ENCODE results near the gene CGB1.
"Not testable (repeated sequence)": the region's sequence is repeated elsewhere in the genome, so short reads cannot be mapped to it uniquely, and the experiment has no call there.

The CGB1 gene

DNA sequence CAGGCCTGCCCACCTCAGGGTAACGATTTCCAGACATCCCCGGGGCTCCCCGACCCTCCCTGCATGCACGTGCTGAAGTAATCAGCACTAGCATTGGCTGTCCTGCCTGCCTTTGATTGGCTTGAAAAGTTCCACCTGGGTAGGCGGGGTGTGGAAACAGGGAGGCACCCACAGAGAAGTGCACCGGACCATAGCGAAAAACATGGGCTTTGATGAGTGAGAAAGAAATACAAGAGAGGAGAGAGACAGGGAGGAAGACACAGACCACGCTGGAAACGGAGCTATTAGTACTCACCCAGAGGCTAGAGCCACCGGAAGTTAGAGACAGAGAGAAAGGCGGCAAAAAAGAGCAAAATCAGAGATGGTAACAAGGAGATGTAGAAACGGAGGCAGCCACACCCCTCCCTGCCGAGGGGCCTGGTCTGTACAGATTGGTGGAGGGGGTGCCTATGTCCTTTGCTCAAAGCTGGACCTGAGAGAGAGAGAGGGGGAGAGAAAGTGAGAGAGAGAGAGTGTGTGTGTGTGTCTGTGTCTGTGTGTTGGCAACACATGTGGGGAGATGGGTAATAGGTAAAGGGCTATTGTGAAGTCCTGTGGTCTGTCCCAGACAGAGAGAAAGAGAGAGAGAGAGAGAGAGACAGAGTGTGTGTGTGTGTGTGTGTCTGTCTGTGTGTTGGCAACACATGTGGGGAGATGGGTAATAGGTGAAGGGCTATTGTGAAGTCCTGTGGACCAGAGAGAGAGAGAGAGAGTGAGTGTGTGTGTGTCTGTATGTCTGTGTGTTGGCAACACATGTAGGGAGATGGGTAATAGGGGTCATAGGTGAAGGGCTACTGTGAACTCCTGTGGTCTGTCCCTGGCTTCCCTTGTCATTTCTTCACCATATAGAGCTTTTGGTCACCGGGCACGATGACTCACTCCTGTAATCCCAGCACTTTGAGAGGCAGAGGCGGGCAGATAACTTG is 15.5 kb downstream of the CGB1 start:
- no peak for DNase-seq

DNA sequence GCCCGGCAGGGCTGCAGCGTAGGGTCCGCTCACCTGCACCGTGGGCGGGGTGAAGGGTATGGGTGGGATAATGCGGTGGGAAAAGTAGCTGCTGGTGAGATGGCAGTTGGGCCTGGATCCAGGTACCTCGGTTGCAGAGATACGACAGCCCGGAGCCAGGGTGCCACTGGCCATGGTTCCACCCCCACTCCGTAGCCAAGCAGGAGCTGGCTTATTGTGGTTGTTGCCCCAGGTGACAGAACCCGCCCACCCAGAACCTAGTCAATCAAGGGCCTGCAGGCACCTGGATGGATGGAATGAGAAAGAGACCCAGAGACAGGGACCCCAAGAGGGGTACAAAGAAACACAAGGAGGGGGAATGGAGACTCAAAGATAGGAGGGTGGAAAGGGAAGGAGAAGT is 16.4 kb downstream of the CGB1 start:
- no peak for DNase-seq

DNA sequence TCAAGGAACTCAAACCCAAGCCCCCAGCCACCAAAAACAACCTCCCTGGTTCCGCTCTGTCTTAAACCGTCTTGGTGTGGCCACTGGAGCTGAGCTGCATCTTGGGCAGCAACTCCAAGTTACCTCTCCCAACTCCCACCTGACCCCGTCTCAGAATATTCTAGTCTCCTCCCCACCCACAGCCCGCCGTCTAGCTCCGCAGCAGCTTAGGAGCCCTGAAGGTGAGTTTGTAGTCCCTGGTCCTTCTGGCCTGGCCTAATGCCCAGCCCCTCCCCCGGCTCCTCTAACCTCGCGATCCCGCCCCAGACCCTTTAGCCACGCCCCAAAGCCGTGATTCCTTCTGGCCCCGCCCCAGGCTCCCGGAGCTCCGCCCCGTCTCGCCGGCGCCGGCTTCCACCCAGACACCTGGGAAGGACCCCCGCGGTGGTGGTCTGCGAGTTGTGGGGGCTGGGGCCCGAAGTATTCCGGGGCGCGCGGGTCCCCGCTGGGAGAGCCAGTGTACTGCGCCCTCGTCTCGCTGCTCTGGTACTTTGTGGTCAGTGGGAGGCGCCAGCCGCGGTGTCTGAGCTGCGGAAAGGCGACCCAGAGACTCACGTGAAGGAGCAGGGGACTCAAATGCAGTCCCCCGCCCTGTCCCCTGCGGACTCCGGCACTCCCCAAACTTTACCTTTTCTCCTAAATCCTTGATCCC is 17.3 kb downstream of the CGB1 start:
- DNase-seq = peak; percentile 52 to 66

DNA sequence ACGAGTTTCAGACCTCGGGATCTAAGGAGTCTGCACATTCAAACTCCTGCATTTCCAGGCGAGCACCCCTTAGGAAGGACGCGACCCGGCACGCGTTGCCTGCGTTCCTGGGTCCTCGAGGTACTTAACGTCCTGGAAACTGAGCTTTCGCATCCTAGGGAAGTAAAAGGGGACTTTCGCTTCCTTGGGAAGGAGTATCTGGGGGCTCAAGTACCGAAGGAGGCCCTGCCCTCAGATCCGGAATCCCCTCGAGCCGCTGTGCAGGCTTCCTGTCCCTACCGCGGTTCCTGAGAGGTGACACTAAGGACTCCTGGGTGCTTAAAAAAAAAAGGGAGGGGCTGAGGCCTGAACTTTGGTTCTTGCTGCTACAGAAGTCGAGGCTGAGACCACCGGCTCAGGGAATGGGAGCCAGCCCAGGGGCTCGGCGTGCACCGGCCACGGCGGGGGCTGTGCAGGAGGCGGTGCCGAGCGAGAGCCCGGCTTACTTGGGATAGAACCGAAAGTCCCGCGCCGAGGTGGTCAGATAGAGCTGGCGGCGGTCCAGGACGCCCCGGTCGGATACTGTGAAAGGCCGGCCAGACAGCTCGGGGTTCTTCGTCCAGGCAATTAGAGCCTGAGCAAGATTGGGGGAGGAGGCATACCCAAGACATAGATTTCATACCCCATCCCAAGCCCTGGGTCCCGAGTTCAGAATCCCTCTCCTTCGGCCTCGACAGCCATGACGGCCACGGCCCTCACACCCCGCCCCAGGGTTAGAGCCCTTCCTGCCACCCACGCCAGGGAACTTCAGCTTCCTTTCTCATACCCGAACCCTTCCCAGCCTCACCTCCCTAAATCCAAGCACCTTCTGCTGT is 18.1 kb downstream of the CGB1 start:
- not testable (repeated sequence) for DNase-seq

DNA sequence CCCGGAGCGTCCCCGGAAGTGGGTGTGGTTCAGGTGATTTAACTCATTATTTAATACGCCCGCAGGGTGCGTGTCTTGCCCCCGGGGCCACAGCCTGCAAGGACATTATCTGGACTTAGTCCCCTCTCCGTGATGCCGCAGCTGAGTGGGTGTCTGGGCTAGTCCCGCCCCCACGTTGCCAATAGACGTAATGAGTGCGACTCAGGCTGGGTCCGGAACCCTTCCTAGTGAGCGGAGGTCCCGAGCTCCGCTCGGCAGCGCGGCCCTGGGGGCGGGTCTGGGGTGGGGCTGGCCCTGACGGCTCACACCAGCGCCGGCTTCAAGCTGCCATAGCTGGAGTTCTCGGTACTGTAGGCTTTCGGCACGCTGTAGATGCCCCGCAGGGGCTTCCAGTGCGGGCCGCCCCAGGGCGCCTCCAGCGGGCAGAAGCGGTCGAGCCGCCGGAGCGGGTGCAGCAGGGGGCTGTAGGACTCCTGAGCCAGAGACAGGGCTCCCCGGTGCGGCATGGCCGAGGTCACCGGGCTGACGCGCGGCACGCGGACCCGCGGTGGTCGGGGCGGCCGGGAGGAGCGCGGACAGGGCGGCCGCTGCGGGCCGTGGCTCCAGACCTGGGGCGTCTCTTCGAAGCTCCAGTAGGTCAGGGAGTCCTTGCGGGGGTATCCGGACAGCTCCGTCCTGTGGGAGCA is 18.9 kb downstream of the CGB1 start:
- DNase-seq = peak; percentile 49 to 59

DNA sequence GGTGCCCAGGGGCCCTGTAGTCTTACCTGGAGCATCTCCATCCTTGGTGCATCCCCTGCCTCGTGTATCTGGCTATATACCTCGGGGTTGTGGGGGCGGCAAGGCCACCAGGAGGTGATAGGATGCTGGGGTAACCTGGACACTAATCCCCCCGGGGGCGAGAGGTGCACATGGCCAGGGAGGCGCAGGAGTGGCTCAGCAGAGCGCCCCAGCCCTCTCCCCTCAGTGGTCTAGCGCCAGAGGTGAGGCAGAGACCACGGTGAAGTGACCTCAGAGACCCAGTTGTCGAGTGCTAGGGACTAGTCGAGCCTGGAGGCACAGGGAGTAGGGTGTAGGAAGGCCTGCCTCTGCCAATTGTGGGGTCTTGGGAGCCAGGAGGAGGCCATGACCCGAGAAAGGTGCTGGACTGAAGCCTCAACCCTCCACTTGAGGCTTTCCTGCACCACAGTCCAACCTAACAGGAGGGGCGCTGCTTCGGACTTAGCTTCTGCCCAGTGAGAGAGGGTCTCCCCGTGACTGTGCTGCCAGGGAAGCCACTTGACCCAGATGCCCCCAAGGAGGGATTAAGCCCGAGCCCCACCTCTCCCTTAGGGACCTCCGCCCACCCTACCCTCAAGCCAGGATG is 19.5 kb downstream of the CGB1 start, which contains the start of gene LHB:
TSS of gene LHB (minus strand) at position 51 of the 625 bp plus-strand sequence. CDS start at position 41, 10 bp downstream.
- no peak for DNase-seq

DNA sequence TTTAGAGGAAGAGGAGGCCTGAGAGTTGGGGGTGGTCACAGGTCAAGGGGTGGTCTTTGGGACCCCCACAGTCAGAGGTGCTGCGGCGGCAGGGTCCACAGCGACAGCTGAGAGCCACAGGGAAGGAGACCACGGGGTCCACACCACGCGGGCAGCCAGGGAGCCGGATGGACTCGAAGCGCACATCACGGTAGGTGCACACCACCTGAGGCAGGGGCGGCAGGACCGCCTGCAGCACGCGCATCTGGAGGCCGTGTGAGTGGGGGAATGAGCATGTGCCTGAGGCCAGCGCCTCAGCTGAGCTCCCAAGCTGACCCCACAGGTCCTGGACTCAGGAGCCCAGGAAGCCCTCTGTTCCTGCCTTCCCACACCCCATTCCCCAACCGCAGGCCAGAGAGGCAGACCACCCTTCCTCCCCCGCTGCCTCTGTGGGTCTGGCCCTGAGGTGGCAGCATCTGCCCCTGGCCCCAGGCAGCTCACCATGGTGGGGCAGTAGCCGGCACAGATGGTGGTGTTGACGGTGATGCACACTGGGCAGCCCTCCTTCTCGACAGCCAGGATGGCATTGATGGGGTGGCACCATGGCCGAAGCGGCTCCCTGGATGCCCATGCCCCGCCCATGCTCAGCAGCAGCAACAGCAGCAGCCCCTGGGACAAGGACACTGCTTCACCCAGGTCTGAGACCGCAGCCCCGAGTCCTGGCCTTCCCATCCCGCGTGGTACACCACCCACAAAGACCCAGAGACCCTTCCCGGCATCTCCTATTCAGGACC is 20.4 kb downstream of the CGB1 start:
- no peak for DNase-seq

DNA sequence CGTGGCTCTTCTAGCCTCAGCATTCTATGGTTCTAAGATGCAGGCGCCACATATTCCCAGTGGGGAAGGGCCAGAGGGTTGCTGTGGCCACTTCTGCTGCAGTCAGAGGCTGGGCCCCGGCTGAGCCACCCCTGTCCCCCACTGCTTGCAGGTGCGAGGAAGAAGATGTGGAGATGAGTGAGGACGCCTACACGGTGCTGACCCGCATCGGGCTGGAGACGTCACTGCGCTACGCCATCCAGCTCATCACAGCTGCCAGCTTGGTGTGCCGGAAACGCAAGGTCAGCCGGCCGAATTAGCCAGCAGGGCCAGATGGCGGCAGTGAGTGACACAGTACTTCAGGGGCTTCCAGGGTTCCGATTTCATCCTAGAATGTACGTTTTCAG is 21.8 kb downstream of the CGB1 start:
- no peak for DNase-seq

DNA sequence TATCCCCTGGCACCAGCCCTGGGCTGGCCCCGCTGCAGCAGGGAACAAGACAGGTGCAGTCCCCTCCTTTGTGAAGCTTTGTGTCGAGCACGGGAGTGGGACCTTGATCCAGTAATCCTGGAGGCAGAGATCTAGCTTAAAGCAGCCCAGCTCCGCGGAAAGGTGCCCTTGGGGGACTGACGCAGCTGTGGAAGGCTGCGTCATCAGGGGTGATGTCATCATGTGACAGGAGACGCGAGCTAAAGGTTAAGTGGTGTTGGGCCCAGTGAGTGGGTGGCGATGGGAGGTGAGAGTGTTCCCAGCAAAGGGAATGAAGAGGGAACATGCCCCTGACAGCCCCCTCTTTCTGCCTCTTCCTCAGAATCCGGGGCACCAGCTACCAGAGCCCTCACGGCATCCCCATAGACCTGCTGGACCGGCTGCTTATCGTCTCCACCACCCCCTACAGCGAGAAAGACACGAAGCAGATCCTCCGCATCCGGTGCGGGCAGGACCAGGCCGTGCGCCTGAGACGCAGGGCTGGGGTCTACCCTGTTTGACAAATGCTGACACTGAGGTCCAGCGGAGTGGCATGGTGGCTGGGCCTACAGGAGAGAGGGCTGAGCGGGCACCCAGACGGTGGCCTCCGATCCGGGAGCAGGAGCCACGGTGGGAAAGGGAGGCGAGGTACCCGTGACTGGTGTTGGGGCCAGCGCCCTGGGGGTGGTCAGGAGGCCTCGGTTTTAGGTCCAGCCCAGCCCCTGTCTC is 22.4 kb downstream of the CGB1 start:
- no peak for DNase-seq

DNA sequence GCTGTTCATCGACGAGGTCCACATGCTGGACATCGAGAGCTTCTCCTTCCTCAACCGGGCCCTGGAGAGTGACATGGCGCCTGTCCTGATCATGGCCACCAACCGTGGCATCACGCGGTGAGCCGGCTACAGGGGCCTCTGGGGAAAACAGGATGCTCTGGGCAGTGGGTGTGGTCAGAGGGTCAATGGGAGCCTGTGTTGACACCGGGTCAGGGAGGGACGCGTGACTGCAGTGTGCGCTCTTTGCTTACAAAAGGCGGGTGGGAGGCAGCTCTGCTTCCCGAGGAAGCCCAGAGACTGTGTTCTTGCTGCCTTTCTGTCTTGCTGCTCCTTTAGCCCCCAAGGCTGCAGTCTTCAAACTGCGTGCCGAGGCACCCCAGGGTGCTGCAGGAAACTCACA is 25.5 kb downstream of the CGB1 start:
- no peak for DNase-seq

DNA sequence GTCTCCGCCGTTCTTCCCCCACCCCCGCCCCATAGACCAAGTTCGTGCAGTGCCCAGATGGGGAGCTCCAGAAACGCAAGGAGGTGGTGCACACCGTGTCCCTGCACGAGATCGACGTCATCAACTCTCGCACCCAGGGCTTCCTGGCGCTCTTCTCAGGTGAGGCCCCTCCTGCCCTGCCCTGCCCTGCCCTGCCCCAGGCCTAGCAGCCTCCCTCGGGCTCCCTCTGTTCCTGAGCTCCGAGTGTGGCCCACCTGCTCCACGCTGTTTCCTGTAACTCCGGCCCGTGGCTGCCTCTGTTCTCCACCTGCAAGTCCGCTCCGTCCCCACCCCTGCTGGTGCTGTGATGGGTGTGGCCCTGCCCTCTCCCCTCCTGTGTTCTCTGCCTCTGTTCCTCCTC is 26.2 kb downstream of the CGB1 start:
- no peak for DNase-seq

DNA sequence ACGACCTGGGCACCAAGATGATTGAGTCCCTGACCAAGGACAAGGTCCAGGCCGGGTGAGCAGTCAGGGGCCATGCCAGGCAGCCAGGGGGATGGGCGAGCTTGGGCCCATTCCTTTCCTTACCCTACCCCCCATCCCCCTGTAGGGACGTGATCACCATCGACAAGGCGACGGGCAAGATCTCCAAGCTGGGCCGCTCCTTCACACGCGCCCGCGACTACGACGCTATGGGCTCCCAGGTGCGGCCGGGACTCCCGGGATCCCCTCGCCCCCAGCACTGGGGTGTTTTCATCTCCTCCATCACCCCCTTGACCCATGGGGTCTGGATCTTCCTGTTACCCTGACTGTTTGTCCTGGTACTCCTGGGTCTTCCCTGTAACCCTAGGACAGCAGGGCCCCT is 26.9 kb downstream of the CGB1 start:
- DNase-seq = no peak

DNA sequence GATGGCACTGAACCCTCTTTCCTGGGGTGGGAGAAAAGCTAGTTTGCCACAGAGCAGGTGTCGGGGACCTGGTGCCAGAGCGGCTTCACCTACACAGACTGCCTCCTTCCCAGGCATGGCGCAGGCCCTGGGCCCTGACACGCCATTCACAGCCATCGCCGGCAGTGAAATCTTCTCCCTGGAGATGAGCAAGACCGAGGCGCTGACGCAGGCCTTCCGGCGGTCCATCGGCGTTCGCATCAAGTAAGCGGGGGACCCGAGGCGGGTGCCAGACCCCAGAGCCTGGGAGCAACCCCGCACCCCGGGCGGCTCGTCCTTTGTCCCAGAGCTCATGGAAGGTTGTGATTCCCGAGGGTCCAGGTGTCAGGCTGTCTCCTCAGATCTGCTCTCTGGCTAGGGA is 29.8 kb downstream of the CGB1 start:
- DNase-seq = no peak

DNA sequence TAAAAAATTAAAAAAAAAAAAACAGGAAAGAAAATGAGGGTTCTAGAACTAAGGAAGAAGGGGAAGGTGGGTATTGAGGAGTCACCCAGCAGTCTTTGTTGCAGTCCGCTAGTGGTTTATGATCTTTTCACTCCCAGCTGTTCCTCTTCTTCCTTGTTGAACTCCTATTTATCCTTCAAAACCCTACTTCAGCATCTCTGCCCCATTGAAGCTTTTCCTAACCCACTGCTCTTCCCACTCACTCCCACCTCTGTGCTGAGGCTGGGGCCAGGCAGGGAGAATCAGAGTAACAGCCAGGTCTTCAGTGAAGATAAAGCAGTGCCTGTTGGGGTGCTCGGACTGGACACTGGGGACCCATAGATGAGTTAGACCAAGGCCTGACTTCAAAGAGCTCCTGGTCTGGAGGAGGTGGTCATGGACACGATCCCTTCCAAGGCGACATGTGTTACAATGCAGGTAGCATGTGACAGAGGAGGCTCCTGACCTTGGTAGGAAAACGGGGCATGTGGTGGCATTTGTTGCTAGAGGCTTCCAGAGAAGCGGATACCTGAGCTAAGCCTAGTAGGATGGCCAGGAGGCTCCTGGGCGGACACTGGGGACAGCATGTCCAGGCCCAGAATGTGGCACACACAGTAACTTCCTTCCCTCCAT is 31.6 kb downstream of the CGB1 start:
- no peak for DNase-seq

DNA sequence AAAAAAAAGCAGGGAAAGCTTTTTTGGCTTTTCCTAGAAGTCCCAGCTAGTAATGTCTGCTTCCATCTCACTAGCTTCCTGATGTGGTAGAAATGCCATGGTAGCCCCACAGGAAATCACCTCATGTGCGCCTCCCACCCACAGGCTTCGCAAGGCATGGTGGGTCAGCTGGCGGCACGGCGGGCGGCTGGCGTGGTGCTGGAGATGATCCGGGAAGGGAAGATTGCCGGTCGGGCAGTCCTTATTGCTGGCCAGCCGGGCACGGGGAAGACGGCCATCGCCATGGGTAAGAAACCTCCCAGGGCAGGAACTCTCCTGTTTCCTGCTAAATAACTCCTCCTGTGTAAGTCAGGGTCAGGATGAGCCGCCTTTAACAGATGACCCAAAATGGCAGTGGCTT is 32.6 kb downstream of the CGB1 start:
- DNase-seq = no peak

DNA sequence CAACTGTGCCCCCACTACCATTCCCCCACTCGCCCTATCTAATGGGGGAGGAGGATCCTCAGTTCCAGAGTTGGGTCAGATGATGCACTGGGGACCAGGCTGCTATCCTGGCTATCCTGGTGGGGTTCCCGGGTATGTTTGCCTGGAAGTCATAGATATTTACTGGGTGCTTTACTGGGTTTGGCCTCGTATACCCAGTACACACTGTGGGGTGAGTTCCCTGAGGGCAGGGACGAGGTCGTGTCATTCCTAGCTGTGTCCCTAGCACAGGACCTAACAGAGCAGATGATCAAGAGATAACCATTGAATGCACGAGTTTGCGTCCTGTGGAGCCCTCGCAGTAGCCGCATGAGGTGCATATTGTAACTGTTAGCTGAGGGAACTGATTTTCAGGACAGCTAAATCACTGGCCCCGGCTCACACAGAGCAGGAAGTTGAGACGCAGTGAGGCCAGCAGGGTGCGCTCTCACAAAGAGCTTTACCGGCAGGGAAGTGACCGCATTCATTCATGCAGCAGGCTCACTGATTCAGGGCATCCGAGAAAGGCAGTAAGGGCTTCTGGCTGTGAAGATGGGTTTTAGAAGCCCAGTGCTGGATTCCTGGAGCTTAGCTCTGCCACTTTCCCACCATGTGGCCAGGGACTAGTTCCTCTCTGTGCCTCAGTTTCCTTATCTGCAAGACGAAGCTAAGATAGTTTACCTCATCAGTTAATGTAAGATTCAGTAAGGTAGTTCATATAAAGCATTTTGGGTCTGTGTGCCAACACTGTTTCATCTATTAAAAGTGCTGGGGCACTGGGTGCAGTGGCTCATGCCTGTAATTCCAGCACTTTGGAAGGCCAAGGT is 37.0 kb downstream of the CGB1 start:
- peak; percentile 54 to 56 for DNase-seq

DNA sequence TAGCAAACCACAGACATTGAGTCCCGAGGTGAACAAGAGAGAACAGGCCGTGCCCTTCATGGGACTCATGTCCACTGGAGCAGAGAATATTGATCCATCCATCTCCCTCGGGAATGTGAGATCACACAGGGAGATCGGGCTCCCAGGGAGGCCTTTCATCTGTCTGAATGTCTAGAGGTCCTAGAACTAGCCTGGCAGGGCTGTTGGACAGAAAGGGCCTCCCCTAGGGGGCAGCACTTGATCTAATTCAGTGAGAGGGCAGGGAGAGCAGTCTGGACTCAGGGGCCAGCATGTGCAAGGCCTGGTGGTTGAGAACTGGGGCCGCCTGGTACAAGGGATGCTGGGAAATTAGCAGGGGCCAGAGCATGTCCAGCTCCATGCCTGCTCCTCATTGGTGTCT is 38.7 kb downstream of the CGB1 start:
- peak; percentile 21 to 48 for DNase-seq

DNA sequence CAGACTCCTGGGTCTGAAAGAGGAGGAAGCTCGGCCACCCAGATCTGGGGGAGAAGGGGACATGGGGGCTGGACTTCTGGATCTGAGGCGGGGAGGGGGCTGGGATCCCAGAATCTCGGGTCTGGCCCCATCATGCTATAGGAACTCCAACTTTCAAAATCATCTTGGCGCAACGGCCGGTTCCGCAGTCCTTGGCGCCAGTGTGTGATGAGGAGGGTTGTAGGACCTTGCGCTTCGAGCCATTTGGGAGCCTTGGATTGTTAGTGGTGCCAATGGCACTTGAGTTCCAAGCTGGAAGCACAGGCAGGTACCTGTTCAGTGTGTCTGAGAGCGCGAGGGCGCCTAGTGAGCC is 42.7 kb downstream of the CGB1 start:
- no peak for DNase-seq
